Sciatic nerve (tissue), 2 donors: ENCODE measurements around the gene SNX25. TPM values are rescaled to one million over a fixed set of nuclear protein-coding genes. Genes with fewer than 3 reads are reported as not detected.
"Not testable (repeated sequence)": the region's sequence is repeated elsewhere in the genome, so short reads cannot be mapped to it uniquely, and the experiment has no call there.

ENCODE experiments used
- ATAC-seq: fragments of 200-7000 bp; cut with Tn5 transposase; one replicate; pipeline ENCODE4 v1.9.1; 2020; ENCODE audit warnings: mild to moderate bottlenecking, moderate library complexity
- DNase-seq: peaks from one replicate; pipeline ENCODE4 v3.0.0-alpha.2; 2020; ENCODE audit warnings: low spot score
- intact Hi-C: fragments of 100-400 bp; cut with DNase I; formaldehyde crosslinking; loops from one replicate; pipeline ENCODE4 v1.14.2; 2022
- total RNA-seq: library from RNA; stranded (reverse); fragmentation: NEBNext Ultra II Directional; extraction: Animal tissue kit (Norgen Biotek cat#: 25700); gene quantifications from one replicate; pipeline ENCODE4 v1.2.1, GENCODE V29; 2021
- donor health status: DM: no; HTN: no; CAD: no.
- donor health status: DM: no; HTN: no; CAD: no.

SNX25 gene
- total RNA-seq, 1 donor from 2014 or later: 33.6 TPM

DNA sequence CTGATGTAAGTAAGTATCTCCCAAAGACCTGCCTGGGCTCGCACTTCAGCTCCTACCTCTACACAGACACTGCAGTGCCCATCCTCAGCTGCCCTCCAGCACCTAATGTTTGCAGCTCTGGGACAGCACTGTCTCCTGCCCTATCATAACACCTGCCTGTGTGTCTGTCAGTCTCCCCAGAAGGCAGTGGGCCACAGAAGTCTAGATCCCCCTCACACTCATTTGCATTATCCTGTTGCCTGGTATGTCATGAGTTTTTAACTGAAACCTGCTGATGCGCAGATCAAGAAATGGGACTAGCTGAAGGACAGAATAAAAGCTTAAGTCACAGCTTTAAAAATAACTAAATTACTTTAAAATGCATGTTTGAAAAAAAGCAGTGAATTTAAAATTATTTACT, 143.3 kb downstream of the SNX25 start:
- intact Hi-C loops: no loop called here
- ATAC-seq (no peak), DNase-seq (no peak)

DNA sequence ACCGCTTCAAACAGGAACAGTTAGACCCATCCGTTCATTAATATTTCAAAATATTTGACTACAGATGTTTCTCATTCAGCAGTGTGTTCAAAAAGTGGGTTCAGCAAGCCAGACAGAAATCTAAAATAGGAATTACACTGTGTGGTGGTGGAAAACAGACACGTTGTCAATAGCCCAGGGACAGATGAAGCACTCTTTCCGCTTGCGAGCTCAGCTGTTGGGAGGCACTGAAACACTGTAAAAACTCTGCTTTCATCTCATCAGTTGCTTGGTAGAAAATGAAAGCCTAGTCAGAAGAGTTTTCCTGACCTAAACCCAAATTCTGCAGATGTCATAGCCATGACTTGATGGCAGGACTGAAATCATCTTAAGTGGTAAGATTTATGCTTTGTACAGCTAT, 147.8 kb downstream of the SNX25 start:
- intact Hi-C loops: no loop called here
- ATAC-seq (peak; percentile 87), DNase-seq (no peak)

DNA sequence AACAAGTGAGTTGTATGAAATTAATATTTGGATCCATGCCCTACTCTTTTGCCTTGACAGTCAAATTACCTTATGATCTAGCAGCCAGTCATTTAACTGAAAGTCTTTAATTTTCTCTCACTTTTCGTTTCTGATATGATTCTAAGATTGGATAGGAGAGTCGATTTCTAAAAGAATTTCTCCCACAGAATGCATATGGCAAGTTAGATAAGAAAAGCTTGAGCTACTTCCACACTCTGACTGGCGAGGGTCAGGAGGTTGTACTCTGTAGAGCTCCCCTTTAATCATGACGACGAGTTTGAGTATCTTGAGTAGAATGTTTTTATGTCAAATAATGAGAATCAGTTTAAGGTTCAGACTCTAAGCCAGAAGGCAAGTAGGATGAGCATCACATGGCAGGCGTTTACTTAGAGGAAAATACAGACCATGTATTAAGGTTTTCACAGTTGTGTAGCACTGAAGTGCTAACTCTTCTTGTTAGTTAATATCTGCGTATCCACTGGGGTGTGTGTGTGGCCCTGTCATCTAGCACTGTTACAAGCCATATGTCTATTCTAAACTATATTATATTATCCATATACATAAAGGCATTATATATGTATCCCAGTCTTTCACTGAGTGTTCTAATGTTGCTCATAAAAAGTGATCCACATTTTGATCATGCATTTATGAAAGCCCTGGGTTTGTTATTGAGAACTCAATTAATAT, 148.5 kb downstream of the SNX25 start:
- DNase-seq: no peak
- no peak for ATAC-seq
- intact Hi-C loops: no loop called here

DNA sequence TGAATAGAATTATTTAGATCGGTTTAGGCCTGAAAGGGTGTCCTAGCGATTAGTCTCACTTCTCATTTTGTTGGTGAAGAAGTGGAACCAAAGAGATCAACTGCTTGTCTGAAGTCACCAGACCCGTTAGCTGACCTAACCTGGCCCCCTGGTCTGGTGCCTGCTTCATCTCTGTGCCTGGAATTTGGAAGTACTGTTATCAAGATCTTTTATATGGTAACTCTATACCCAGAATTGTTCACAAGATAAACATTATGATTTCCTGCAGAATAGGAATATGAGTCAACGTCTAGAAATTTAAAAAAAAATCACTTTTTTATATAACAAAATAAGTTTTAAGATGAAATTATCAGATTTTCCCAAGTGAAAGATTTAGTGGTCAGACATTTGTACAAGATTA, 149.1 kb downstream of the SNX25 start:
- no peak for DNase-seq
- intact Hi-C loops: no loop called here
- no peak for ATAC-seq

DNA sequence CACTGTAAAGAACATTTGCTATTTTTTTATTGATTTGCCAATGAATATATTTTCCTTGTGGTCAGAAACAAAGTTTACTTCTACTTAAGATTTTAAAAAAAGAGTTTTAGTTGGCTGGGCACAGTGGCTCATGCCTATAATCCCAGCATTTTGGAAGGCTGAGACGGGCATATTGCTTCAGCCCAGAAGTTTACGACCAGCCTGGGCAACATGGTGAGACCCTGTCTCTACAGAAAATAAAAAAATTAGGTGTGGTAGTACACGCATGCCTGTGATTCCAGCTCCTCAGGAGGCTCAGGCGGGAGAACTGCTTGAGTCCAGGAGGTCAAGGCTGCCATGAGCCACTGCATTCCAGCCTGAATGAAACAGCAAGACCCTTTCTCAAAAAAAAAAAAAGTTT, 149.6 kb downstream of the SNX25 start:
- ATAC-seq (no peak), DNase-seq (no peak)
- intact Hi-C loops: no loop called here

- ATAC-seq: no peak
Measured at GRCh38 chr4:185359767-185360446, 150.5 kb downstream of the SNX25 start.

GRCh38 chr4:185361872-185362271, 152.5 kb downstream of the SNX25 start:
- intact Hi-C loops: no loop called here
- no peak for ATAC-seq
- no peak for DNase-seq

More at GRCh38 chr4:185359767-185360446, 150.5 kb downstream of the SNX25 start:
- DNase-seq: no peak
- intact Hi-C loops: no loop called here

GRCh38 chr4:185362570-185362969, 153.2 kb downstream of the SNX25 start:
- ATAC-seq, intact Hi-C loops, DNase-seq: not testable (repeated sequence)

GRCh38 chr4:185363251-185363650, 153.9 kb downstream of the SNX25 start:
- DNase-seq (no peak), ATAC-seq (no peak)
- intact Hi-C loops: no loop called here

GRCh38 chr4:185364886-185365285, 155.5 kb downstream of the SNX25 start:
- ATAC-seq (no peak), DNase-seq (no peak)
- intact Hi-C loops: no loop called here

- intact Hi-C loops: no loop called here
- DNase-seq (no peak), ATAC-seq (no peak)
Measured at GRCh38 chr4:185369731-185370130, 160.3 kb downstream of the SNX25 start.

GRCh38 chr4:185370268-185370949, 161.0 kb downstream of the SNX25 start:
- intact Hi-C loops: no loop called here
- DNase-seq: no peak
- ATAC-seq: no peak

GRCh38 chr4:185371702-185372101, 162.3 kb downstream of the SNX25 start:
- no peak for ATAC-seq
- intact Hi-C loops: no loop called here
- no peak for DNase-seq

GRCh38 chr4:185374027-185374426, 164.6 kb downstream of the SNX25 start:
- ATAC-seq: no peak
- intact Hi-C loops: no loop called here
- DNase-seq: no peak

- ATAC-seq: no peak
- intact Hi-C loops: no loop called here
- no peak for DNase-seq
Measured at GRCh38 chr4:185374573-185374972, 165.2 kb downstream of the SNX25 start.

DNA sequence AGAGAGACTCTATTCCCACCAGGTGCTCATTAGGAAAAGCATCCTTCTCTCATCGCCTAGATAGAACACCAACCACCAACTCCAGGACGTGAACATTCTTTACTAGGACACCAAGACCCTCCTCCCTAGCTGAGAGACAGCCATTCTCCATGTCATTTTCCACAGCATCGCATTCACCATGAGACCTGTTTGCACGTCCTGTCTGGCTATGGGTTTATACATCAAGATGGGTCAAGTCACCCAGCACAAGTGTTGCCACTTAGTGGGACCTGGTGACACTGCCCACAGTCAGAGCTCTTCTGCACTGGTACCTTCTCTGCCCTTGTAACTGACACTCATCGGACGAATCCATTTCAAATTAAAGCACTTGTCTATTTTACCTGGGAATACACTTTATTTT, 168.9 kb downstream of the SNX25 start:
- no peak for ATAC-seq
- no peak for DNase-seq
- intact Hi-C loops: no loop called here

DNA sequence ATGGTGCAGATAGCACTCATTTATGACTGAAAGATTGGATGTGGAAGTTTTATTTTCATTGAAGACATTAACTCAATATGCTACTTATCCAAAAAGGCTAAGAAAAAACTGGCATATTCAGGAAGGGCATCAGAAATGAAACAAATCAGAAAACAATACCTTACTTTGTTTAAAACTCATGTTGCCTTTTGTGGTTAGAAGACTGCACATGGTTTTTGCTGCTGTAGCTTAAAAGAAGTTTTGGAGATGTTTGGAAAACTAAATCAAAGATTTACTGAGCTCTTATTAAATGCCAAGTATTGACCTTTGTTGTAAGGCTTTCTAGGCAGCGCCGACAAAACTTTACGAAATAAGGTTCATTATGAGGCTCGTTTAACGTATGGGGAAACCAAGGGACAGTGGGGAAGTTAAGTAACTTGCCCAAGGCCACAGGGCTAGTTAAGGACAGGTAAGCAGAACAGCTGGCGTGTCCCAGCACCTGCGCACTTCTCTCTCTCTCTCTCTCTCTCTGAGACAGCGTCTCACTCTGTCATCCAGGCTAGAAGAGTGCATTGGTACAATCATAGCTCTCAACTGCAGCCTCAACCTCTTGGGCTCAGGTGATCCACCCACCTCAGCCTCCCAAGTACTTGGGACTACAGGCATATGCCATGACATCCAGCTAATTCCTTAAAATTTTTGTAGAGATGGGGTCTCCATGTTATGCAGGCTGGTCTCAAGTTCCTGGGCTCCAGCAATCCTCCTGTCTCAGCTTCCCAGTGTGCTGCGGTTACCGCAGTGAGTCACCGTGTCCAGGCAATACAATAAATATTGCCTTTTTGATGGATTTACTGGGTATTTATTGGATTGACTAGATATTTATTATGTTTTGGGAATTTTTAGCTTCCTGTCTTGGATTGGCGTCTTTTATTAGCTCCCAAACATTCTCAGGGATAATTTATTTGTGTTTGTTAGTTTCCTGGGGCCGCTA, 170.2 kb downstream of the SNX25 start:
- ATAC-seq (no peak), DNase-seq (no peak)
- intact Hi-C loops: no loop called here

GRCh38 chr4:185380320-185380719, 170.9 kb downstream of the SNX25 start:
- no peak for DNase-seq
- no peak for ATAC-seq
- intact Hi-C loops: no loop called here
